Stimulated activated naive CD8-positive, alpha-beta T cell treated with anti-CD3 and anti-CD28 coated beads, Interleukin-15, amount 100 ng/mL, for 72 hours (primary cell): Measurements from ENCODE around the gene AVEN.
A peak's percentile ranks its signal among the peaks of the same experiment; 100 is the strongest.

ENCODE experiments used
- ATAC-seq: fragments of 150-1000 bp; cut with Tn5 transposase; 2 replicates; pipeline ENCODE4 v1.10.0; 2021; ENCODE audit warnings: mild to moderate bottlenecking, moderate library complexity
- DNase-seq, 2 donors: peaks; one replicate each; pipeline ENCODE4 v3.0.0; 2021 to 2022
- H3K27ac Mint-ChIP-seq, 2 donors: one replicate each; pipeline ENCODE4 v1.8.0; 2022; ENCODE audit warnings: mild to moderate bottlenecking in 2 of 2, mixed read lengths in 2 of 2, moderate library complexity in 2 of 2
- H3K27me3 Mint-ChIP-seq: one replicate; pipeline ENCODE4 v1.8.0; 2022; ENCODE audit warnings: mixed read lengths
- H3K4me1 Mint-ChIP-seq: one replicate; pipeline ENCODE4 v1.8.0; 2022; ENCODE audit warnings: mild to moderate bottlenecking, mixed read lengths
- H3K4me3 Mint-ChIP-seq, 2 donors: one replicate each; pipeline ENCODE4 v1.8.0; 2022; ENCODE audit warnings: mild to moderate bottlenecking in 2 of 2, mixed read lengths in 2 of 2, moderate library complexity in 1 of 2
- H3K9me3 Mint-ChIP-seq, 2 donors: one replicate each; pipeline ENCODE4 v1.8.0; 2022; ENCODE audit warnings: mixed read lengths in 2 of 2

AVEN gene

GRCh38 chr15:33864360-33865075 is 174.5 kb downstream of the AVEN start:
- H3K27ac Mint-ChIP-seq: peak overlapping the region in 1 of 2 donors; percentile 10
- H3K4me3 Mint-ChIP-seq: no peak overlapping the region
- H3K9me3 Mint-ChIP-seq: no peaks in the 10 kb centered on the region
- no peaks in the 10 kb centered on the region for H3K4me1 Mint-ChIP-seq
- ATAC-seq (no peak), DNase-seq (no peak)
- H3K27me3 Mint-ChIP-seq: no peaks in the 10 kb centered on the region

- ATAC-seq (no peak), DNase-seq (no peak)
- H3K27me3 Mint-ChIP-seq: no peaks in the 10 kb centered on the region
- no peaks in the 10 kb centered on the region for H3K4me1 Mint-ChIP-seq
- no peak overlapping the region for H3K4me3 Mint-ChIP-seq
- no peaks in the 10 kb centered on the region for H3K9me3 Mint-ChIP-seq
- H3K27ac Mint-ChIP-seq: no peak overlapping the region
Measured at GRCh38 chr15:33860754-33861153, 178.2 kb downstream of the AVEN start.

GRCh38 chr15:33859992-33860545 is 178.9 kb downstream of the AVEN start:
- Mint-ChIP-seq H3K27ac (no peak overlapping the region), H3K4me1 (no peaks in the 10 kb centered on the region), H3K9me3 (no peaks in the 10 kb centered on the region), H3K27me3 (no peaks in the 10 kb centered on the region), H3K4me3 (no peak overlapping the region)
- no peak for ATAC-seq
- DNase-seq: no peak

DNA sequence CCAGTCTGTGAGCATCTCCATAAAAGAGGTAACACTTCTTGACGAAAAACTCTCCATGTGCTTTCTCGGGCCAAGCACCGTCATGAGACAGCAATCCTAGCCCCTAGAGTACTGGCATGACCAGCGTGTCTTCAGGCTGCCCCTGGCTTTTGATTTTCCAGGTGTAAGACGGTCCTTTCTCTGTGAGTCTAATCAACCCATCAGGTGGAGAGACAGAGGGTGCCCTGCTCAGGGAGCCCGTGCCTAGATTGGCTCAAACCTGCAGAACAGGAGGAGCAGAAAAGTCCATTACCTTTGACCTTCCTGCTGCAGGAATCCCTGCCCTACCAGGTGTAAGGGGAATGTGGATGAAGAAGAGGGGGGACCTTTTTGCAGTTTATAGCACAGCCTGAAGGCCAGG is 180.2 kb downstream of the AVEN start:
- H3K27ac Mint-ChIP-seq: no peak overlapping the region
- no peaks in the 10 kb centered on the region for H3K27me3 Mint-ChIP-seq
- ATAC-seq: no peak
- H3K4me1 Mint-ChIP-seq: no peaks in the 10 kb centered on the region
- no peak overlapping the region for H3K4me3 Mint-ChIP-seq
- DNase-seq: no peak
- H3K9me3 Mint-ChIP-seq: no peaks in the 10 kb centered on the region

DNA sequence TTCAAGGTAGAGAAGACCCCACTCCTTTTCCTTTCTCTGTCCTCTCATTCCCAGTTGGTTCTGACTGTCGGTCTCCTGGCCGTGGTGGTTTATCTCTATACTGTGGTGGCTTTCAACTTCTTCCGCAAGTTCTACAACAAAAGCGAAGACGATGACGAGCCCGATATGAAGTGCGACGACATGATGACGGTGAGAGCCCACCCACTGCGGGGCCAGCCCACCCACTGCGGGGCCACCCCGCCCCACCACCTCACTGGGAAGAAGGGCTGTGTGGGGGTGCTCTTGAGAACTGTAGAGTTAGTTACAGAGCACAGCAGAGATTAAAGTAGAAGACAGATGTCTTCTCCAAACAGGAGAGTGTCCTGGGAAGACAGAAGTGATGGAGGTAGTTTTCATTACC is 181.3 kb downstream of the AVEN start:
- DNase-seq (no peak), ATAC-seq (no peak)
- H3K27ac Mint-ChIP-seq: no peak overlapping the region
- no peaks in the 10 kb centered on the region for H3K27me3 Mint-ChIP-seq
- H3K4me3 Mint-ChIP-seq: no peak overlapping the region
- no peaks in the 10 kb centered on the region for H3K4me1 Mint-ChIP-seq
- H3K9me3 Mint-ChIP-seq: no peaks in the 10 kb centered on the region

DNA sequence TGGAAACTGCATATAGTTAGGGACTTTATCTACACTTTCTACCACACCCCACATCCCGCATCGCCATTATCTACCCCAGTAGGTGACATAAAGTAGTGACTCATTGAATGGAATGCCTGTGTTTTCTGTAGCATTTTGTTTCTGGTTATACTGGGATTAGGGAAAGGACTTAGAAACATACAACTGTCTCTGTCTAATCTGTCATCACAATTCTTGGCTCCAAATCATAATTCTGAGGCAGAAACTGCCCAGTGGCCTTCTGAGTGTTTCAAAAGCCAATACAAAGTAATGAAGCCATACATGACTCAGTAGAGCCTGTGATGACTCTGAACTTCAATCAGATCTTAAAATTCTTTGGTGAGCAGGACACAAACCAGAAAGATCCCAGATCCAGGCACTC is 186.4 kb downstream of the AVEN start:
- Mint-ChIP-seq H3K27ac (no peak overlapping the region), H3K27me3 (no peaks in the 10 kb centered on the region), H3K9me3 (no peaks in the 10 kb centered on the region), H3K4me3 (no peak overlapping the region), H3K4me1 (no peaks in the 10 kb centered on the region)
- ATAC-seq: no peak
- DNase-seq: no peak

GRCh38 chr15:33852094-33852493 is 186.9 kb downstream of the AVEN start:
- no peak overlapping the region for H3K4me3 Mint-ChIP-seq
- no peak overlapping the region for H3K27ac Mint-ChIP-seq
- H3K27me3 Mint-ChIP-seq: peaks cover under 1% of the 10 kb centered on the region
- no peaks in the 10 kb centered on the region for H3K4me1 Mint-ChIP-seq
- DNase-seq: no peak
- no peaks in the 10 kb centered on the region for H3K9me3 Mint-ChIP-seq
- no peak for ATAC-seq

DNA sequence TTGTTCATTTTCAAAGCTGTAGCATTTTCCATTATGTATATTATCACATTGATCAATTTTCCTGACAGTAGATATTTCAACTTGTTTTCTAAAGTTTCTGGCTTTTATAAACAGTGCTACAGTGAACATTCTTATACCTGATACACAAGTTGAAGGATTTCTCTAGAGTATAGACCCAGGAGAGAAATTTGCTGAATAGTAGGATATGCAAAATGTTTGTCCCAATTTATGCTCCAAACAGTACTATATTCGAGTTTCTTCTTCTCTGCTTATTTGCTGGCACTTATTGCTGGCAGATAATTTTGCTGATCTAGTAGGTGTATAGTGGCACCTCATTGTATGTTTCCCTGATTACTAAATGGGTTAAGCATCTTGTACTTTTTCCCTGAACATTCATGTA is 187.9 kb downstream of the AVEN start:
- ATAC-seq: no peak

GRCh38 chr15:33848011-33848410 is 191.0 kb downstream of the AVEN start:
- Mint-ChIP-seq H3K9me3 (peaks cover 0 to 9% of the 10 kb centered on the region in 2 donors), H3K4me3 (no peak overlapping the region), H3K27me3 (peaks cover 16% of the 10 kb centered on the region), H3K27ac (no peak overlapping the region), H3K4me1 (no peaks in the 10 kb centered on the region)
- ATAC-seq (no peak), DNase-seq (no peak)

More for the DNA sequence above, 187.9 kb downstream of the AVEN start:
- no peak overlapping the region for H3K4me3 Mint-ChIP-seq
- no peak overlapping the region for H3K27ac Mint-ChIP-seq
- peaks cover 11% of the 10 kb centered on the region for H3K27me3 Mint-ChIP-seq
- DNase-seq: no peak
- H3K9me3 Mint-ChIP-seq: peaks cover 0 to 5% of the 10 kb centered on the region in 2 donors
- no peaks in the 10 kb centered on the region for H3K4me1 Mint-ChIP-seq

DNA sequence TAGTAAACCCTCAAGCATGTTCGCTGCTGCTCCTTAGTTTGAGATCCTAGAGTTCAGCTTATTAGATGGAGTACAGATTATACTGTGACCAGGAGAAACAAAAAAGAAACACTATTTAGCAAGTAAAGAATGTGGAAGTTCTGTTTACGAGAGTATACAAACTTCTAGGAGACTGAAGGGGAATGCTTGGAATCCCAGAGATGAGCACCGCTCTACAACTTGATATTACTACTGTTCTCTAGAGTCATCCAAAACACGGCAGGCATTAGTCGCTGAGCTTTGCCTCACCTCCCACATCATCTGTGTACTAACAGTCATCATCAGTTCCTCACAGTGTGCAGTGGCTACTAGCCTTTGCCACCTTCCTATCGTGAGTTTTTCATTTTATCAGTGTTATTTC is 192.1 kb downstream of the AVEN start:
- no peak overlapping the region for H3K4me3 Mint-ChIP-seq
- no peak for DNase-seq
- peaks cover 0 to 9% of the 10 kb centered on the region in 2 donors for H3K9me3 Mint-ChIP-seq
- H3K4me1 Mint-ChIP-seq: no peaks in the 10 kb centered on the region
- ATAC-seq: no peak
- H3K27me3 Mint-ChIP-seq: peaks cover 25% of the 10 kb centered on the region
- no peak overlapping the region for H3K27ac Mint-ChIP-seq

- H3K4me3 Mint-ChIP-seq: no peak overlapping the region
- ATAC-seq: no peak
- H3K27ac Mint-ChIP-seq: no peak overlapping the region
- H3K27me3 Mint-ChIP-seq: peaks cover 25% of the 10 kb centered on the region
- H3K4me1 Mint-ChIP-seq: no peaks in the 10 kb centered on the region
- peaks cover 0 to 9% of the 10 kb centered on the region in 2 donors for H3K9me3 Mint-ChIP-seq
- no peak for DNase-seq
Measured at GRCh38 chr15:33846142-33846541, 192.9 kb downstream of the AVEN start.

- no peaks in the 10 kb centered on the region for H3K4me1 Mint-ChIP-seq
- H3K9me3 Mint-ChIP-seq: peaks cover 0 to 9% of the 10 kb centered on the region in 2 donors
- no peak overlapping the region for H3K27ac Mint-ChIP-seq
- H3K4me3 Mint-ChIP-seq: no peak overlapping the region
- no peak for DNase-seq
- H3K27me3 Mint-ChIP-seq: peaks cover 36% of the 10 kb centered on the region
- ATAC-seq: no peak
Measured at GRCh38 chr15:33844597-33844996, 194.4 kb downstream of the AVEN start.

- ATAC-seq: no peak
- no peaks in the 10 kb centered on the region for H3K4me1 Mint-ChIP-seq
- peaks cover 0 to 9% of the 10 kb centered on the region in 2 donors for H3K9me3 Mint-ChIP-seq
- H3K27me3 Mint-ChIP-seq: peaks cover 37% of the 10 kb centered on the region
- H3K4me3 Mint-ChIP-seq: no peak overlapping the region
- no peak for DNase-seq
- H3K27ac Mint-ChIP-seq: no peak overlapping the region
Measured at GRCh38 chr15:33844186-33844585, 194.8 kb downstream of the AVEN start.

DNA sequence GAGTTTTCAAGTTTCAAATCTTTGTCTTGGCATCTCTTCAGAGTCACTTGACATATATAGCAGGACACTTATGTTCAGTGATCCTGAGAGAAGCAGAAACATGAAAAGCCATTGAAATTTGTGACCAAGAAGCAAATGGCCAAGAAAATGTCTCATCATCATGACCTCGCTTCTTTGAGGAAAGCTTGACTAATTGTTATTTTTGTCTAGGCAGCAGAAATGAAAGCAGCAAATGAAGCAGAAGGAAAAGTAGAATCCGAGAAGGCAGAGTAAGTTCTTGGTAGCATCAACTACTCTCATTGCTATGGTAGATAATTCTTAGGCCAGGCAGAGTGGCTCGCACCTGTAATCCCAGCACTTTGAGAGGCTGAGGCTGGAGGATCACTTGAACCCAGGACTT is 198.4 kb downstream of the AVEN start:
- DNase-seq (no peak), ATAC-seq (no peak)
- H3K9me3 Mint-ChIP-seq: no peaks in the 10 kb centered on the region
- H3K4me3 Mint-ChIP-seq: no peak overlapping the region
- H3K4me1 Mint-ChIP-seq: no peaks in the 10 kb centered on the region
- H3K27me3 Mint-ChIP-seq: peaks cover 21% of the 10 kb centered on the region
- peak overlapping the region in 1 of 2 donors; percentile 58 for H3K27ac Mint-ChIP-seq

GRCh38 chr15:33839540-33839939 is 199.5 kb downstream of the AVEN start:
- ATAC-seq: no peak
- Mint-ChIP-seq H3K27ac (peak overlapping the region in 1 of 2 donors; percentile 39), H3K4me3 (no peak overlapping the region), H3K4me1 (no peaks in the 10 kb centered on the region), H3K27me3 (peaks cover 21% of the 10 kb centered on the region), H3K9me3 (no peaks in the 10 kb centered on the region)
- DNase-seq: no peak

- no peak for ATAC-seq
- Mint-ChIP-seq H3K4me3 (no peak overlapping the region), H3K27ac (no peak overlapping the region), H3K4me1 (no peaks in the 10 kb centered on the region), H3K9me3 (no peaks in the 10 kb centered on the region), H3K27me3 (peaks cover 16% of the 10 kb centered on the region)
- DNase-seq: no peak
Measured at GRCh38 chr15:33837294-33837693, 201.7 kb downstream of the AVEN start.
